SK-N-SH (cell line): ENCODE results near the gene GPN1.

Experiments used
- FOXM1 ChIP-seq: IDR thresholded peaks from 2 replicates; pipeline ENCODE4 v1.4.0; 2012; ENCODE audit warnings: low read depth, mild to moderate bottlenecking
- GABPA ChIP-seq: IDR thresholded peaks from 2 replicates; pipeline ENCODE4 v1.4.0; 2012; ENCODE audit warnings: low read depth, mild to moderate bottlenecking
- JUND ChIP-seq: IDR thresholded peaks from 2 replicates; pipeline ENCODE4 v1.4.0; 2012
- MEF2A ChIP-seq: IDR thresholded peaks from 2 replicates; pipeline ENCODE4 v1.4.0; 2012; ENCODE audit warnings: low read depth, borderline replicate concordance
- MXI1 ChIP-seq: IDR thresholded peaks from 2 replicates; pipeline ENCODE4 v1.6.1; 2012; ENCODE audit warnings: mild to moderate bottlenecking, low read depth, low read length, improper control_type of control experiment
- POLR2AphosphoS5 ChIP-seq: IDR thresholded peaks from 2 replicates; pipeline ENCODE4 v1.6.1; 2012; ENCODE audit warnings: low read depth, low read length
- SIN3A ChIP-seq: IDR thresholded peaks from 2 replicates; pipeline ENCODE4 v1.6.1; 2012; ENCODE audit warnings: low read depth, mild to moderate bottlenecking, low read length, moderate library complexity, borderline replicate concordance
- TF ChIP-seq, protein P1 (sequence below): fragments of 200-600 bp; sonication (generic); IDR thresholded peaks from 2 replicates; pipeline ENCODE4 v1.6.1; 2017; ENCODE audit warnings: antibody characterized with exemption, mild to moderate bottlenecking, moderate library complexity
- TF ChIP-seq, protein P2 (sequence below): IDR thresholded peaks from 2 replicates; pipeline ENCODE4 v1.6.1; 2012; ENCODE audit warnings: mild to moderate bottlenecking, low read depth, low read length, moderate library complexity

DNA sequence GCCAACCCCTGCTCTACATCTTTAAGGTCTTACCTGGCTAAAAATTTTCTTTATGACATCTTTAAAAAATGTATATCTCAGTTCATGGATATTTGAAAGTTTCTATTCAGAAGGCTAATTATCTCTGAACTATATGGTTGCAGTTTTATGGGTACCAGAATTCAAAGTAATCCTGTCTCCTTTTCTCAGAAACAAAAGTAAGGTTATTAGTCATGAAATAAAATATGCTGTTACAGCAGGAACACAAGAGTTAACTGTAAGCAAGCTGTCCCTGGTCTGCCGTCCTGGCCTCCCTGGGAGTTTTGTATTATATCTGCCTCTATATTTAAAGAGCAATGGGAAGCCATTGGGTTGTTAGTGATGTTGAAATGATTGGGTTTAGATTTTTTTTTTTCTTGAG is 68.8 kb downstream of the GPN1 start:
- no peak for TF ChIP-seq POLR2AphosphoS5
- TF ChIP-seq, protein P1, sequence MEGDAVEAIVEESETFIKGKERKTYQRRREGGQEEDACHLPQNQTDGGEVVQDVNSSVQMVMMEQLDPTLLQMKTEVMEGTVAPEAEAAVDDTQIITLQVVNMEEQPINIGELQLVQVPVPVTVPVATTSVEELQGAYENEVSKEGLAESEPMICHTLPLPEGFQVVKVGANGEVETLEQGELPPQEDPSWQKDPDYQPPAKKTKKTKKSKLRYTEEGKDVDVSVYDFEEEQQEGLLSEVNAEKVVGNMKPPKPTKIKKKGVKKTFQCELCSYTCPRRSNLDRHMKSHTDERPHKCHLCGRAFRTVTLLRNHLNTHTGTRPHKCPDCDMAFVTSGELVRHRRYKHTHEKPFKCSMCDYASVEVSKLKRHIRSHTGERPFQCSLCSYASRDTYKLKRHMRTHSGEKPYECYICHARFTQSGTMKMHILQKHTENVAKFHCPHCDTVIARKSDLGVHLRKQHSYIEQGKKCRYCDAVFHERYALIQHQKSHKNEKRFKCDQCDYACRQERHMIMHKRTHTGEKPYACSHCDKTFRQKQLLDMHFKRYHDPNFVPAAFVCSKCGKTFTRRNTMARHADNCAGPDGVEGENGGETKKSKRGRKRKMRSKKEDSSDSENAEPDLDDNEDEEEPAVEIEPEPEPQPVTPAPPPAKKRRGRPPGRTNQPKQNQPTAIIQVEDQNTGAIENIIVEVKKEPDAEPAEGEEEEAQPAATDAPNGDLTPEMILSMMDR: no peak
- no peak for TF ChIP-seq FOXM1
- TF ChIP-seq, protein P2, sequence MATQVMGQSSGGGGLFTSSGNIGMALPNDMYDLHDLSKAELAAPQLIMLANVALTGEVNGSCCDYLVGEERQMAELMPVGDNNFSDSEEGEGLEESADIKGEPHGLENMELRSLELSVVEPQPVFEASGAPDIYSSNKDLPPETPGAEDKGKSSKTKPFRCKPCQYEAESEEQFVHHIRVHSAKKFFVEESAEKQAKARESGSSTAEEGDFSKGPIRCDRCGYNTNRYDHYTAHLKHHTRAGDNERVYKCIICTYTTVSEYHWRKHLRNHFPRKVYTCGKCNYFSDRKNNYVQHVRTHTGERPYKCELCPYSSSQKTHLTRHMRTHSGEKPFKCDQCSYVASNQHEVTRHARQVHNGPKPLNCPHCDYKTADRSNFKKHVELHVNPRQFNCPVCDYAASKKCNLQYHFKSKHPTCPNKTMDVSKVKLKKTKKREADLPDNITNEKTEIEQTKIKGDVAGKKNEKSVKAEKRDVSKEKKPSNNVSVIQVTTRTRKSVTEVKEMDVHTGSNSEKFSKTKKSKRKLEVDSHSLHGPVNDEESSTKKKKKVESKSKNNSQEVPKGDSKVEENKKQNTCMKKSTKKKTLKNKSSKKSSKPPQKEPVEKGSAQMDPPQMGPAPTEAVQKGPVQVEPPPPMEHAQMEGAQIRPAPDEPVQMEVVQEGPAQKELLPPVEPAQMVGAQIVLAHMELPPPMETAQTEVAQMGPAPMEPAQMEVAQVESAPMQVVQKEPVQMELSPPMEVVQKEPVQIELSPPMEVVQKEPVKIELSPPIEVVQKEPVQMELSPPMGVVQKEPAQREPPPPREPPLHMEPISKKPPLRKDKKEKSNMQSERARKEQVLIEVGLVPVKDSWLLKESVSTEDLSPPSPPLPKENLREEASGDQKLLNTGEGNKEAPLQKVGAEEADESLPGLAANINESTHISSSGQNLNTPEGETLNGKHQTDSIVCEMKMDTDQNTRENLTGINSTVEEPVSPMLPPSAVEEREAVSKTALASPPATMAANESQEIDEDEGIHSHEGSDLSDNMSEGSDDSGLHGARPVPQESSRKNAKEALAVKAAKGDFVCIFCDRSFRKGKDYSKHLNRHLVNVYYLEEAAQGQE: no peak
- TF ChIP-seq SIN3A: no peak
- TF ChIP-seq MEF2A: no peak
- no peak for TF ChIP-seq GABPA
- TF ChIP-seq JUND: no peak
- no peak for TF ChIP-seq MXI1
